Liver (tissue), 3 donors: Measurements from ENCODE around the gene CYB5D1.

Experiments
- HNF4A ChIP-seq, 2 donors: conservative IDR thresholded peaks; 2 replicates each; pipeline ENCODE4 v1.6.1; 2016; ENCODE audit warnings: antibody characterized with exemption in 2 of 2, mild to moderate bottlenecking in 2 of 2
- TAF1 ChIP-seq: conservative IDR thresholded peaks from 2 replicates; pipeline ENCODE4 v1.6.1; 2016; ENCODE audit warnings: antibody characterized with exemption, mild to moderate bottlenecking
- TF ChIP-seq, protein P1 (sequence below): fragments of 150-350 bp; IDR thresholded peaks from 2 replicates; pipeline ENCODE4 v1.5.1; 2017; ENCODE audit warnings: improper control_type of control experiment, low read depth, low read length; ENCODE audit not compliant: missing input control
- TF ChIP-seq, protein P2 (sequence below): IDR thresholded peaks from 2 replicates; pipeline ENCODE4 v1.6.1; 2016; ENCODE audit warnings: antibody characterized with exemption
- TF ChIP-seq, protein P3 (sequence below): IDR thresholded peaks from 2 replicates; pipeline ENCODE4 v1.6.1; 2016; ENCODE audit warnings: antibody characterized with exemption
- donor health status: healthy.
- donor health status: healthy.

DNA sequence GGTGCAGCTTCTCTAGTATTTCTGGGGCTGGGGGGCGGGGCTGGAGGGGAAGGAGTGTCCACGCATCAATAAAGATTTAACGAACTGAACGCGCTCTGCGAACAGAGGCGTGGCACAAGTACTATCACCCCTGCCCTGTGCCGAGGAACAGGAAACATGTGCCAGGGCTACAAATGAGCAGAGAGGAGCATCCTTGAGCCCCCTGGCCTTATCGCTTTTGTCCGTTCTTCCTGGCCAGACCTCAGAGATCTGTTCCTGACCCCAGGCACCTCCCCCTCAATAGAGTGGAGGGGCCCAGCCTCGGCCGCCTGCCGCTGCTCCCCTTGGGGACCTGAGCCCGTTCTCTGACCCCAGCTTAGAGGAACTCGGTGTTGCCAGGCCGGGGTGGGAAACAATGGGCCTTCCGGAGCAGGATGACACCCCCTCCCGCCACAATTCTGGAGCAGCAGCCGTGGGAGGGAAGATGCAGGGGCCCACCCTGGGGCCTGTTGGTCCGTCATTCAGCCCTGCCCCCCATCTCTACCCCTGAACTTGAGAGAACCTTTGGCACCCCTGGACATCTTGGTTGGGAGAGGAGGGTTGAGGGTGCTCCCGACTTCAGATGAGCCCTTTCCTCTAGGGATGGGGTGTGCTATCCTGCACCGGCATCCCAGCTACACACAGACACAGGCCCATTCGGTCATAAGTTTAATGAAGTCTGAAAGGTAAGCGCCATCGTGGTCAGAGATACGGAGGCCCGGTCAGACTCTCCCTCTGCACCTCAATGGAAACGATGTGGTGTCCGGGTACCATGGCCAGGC, 1.6 kb upstream of the CYB5D1 start:
- TF ChIP-seq, protein P1, sequence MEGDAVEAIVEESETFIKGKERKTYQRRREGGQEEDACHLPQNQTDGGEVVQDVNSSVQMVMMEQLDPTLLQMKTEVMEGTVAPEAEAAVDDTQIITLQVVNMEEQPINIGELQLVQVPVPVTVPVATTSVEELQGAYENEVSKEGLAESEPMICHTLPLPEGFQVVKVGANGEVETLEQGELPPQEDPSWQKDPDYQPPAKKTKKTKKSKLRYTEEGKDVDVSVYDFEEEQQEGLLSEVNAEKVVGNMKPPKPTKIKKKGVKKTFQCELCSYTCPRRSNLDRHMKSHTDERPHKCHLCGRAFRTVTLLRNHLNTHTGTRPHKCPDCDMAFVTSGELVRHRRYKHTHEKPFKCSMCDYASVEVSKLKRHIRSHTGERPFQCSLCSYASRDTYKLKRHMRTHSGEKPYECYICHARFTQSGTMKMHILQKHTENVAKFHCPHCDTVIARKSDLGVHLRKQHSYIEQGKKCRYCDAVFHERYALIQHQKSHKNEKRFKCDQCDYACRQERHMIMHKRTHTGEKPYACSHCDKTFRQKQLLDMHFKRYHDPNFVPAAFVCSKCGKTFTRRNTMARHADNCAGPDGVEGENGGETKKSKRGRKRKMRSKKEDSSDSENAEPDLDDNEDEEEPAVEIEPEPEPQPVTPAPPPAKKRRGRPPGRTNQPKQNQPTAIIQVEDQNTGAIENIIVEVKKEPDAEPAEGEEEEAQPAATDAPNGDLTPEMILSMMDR: no peak
- TF ChIP-seq, protein P2, sequence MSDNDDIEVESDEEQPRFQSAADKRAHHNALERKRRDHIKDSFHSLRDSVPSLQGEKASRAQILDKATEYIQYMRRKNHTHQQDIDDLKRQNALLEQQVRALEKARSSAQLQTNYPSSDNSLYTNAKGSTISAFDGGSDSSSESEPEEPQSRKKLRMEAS: no peak
- TF ChIP-seq TAF1: no peak
- TF ChIP-seq, protein P3, sequence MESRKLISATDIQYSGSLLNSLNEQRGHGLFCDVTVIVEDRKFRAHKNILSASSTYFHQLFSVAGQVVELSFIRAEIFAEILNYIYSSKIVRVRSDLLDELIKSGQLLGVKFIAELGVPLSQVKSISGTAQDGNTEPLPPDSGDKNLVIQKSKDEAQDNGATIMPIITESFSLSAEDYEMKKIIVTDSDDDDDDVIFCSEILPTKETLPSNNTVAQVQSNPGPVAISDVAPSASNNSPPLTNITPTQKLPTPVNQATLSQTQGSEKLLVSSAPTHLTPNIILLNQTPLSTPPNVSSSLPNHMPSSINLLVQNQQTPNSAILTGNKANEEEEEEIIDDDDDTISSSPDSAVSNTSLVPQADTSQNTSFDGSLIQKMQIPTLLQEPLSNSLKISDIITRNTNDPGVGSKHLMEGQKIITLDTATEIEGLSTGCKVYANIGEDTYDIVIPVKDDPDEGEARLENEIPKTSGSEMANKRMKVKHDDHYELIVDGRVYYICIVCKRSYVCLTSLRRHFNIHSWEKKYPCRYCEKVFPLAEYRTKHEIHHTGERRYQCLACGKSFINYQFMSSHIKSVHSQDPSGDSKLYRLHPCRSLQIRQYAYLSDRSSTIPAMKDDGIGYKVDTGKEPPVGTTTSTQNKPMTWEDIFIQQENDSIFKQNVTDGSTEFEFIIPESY: no peak
- TF ChIP-seq HNF4A (conservative IDR thresholded peaks at IDR 0.05): no peak
